ENCODE data around the gene SPCS2.

Gene SPCS2

DNA sequence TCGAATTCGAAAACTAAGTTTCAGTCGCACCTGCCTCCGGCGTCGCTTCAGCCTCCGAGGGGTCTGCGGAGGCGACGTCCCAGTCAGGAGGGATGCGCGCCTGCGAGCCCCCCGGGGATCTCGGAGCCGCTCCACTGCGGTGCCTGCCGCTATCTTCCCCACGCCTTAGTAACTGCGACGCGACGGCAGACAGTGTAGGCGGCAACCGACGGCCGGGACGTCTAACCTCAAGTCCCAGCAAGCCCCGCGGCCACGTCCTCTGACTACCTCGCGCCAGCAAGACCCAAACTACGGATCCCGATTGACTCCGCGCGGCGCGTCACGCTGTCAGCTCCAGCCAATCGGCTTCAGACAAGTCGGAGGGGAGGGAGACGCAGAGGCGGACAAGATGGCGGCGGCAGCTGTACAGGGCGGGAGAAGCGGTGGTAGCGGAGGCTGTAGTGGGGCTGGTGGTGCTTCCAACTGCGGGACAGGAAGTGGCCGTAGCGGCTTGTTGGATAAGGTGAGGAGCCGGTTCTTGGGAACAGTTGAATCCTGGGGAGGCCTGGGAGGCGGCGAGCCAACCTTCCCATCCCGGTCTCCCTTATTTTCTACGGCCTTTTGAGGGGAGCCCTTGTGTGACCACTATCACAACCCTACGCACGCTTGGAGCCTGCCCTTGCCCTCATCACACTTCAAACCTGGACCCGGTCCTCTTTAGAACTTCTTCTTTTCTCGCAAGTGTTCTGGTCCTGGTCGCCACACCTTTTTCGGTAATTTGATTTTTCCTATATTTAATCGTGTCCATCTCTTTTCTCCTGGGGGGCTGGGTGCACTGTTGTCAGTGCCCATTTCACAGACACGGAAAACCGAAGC is at the start of gene SPCS2, which contains the start of gene XRRA1:
Gene SPCS2, plus strand, starts transcription at position 369 of the 855 bp plus-strand sequence. Its CDS starts 20 bp downstream, at position 389.
Gene XRRA1, minus strand, starts transcription at position 194 of the 855 bp plus-strand sequence. CDS start 8,213 bp downstream, outside the sequence.
- peak; percentile 97 to 98 for DNase-seq

DNA sequence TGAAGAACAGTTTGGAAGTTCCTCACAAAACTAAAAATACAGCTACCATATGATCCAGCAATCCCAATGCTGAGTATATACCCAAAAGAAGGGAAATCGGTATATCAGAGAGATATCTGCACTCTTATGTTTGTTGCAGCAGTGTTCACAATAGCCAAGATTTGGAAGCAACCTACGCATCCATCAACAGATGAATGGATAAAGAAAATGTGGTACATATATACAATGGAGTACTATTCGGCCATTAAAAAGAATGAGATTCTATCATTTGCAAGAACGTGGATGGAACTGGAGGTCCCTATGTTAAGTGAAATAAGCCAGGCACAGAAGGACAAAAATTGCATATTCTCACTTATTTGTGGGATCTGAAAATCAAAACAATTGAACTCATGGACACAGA is 46.7 kb upstream of the SPCS2 start:
- DNase-seq: no peak

DNA sequence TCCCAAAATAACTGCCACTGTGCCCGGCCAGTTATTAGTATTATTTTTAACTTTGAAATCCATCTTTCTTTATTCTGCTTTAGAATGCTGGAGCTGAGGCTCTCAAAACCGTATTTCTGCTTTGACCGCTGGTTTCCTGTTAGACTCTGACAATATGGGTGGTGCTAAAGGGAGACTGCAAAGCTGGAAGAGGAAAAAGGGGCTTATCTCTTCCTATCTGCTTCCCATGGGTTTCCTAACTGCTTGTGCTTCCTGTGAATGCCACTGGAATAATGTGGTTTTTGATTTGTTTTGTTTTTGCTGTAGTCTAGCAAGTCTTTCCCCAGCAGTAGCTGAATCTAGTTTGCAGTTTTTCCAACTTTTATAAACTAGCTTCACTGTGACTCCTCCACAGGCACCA is 43.7 kb upstream of the SPCS2 start:
- DNase-seq: no peak

- DNase-seq: no peak
Measured at GRCh38 chr11:74909385-74909784, 39.7 kb upstream of the SPCS2 start.

DNA sequence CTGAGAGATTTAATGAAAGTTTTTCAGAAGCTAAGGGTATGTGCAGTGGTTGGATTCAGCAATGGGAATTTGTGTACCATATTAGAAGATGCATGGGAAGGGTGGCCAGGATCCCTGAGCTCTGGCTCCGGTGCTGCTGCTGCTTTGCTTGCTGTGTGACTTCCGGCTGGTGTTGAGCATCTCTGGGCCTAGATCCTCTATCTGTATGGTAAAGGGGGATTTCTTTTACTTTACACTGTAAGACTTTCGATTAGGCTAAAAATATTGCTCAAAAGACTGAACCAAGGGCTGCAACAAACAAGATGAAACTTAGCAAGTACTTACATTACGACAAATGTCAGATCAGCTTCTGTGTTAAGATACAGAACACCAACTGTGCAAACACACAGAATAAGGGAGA is 39.3 kb upstream of the SPCS2 start:
- DNase-seq: no peak

DNA sequence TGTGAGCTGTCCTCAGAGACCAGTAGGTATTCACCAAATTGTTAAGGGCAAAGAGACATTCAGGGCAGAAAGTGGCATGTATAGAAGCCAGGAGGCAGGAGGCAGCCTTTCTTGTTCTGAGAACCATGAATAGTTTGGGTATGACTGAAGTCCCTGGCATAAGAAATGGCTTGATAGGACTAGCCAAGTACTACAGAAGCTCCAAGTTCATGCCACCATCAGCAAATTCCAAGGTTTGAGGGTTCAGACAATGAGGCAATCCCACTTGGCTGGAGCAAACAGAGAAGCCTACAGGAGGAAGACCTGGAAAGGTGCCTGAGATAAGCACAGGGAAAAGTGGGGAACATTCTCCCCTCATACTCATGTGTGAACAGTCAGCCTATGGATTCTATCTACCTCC is 25.9 kb upstream of the SPCS2 start:
- no peak for DNase-seq

GRCh38 chr11:74925281-74925680 is 23.8 kb upstream of the SPCS2 start:
- no peak for DNase-seq

DNA sequence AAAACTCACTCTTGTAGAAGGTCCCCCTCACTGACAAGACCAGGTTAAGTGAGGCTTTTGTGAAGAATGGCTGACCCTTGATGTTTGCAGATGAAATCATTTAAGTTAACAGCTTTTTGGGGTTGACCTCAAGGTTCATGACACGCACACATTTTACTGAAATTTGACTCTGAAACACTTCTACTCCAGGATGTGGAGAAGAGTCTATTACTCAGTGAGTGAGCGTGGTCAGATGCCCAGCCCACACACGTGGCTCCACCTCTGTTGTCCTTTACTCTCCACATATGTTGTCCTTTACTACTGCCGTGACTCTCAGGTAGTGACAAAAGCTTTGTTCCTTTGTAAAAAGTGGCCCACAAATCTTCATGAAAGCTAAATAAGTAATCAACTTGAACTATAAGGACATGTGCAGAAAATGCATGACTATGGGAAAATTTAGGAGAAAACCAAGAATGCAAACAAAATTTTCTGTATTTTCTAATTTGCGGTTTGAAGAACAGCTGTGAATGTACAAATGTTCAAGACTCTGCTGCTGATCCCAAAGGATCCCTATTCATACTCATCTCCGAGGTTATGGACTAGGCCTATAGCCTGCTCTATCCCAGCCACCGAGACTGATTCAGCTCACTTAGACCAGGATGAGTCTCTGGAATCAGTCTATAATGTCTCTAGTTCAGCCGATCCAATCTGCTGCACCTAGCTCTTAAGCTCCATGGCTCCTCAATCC is 22.6 kb upstream of the SPCS2 start:
- no peak for DNase-seq

DNA sequence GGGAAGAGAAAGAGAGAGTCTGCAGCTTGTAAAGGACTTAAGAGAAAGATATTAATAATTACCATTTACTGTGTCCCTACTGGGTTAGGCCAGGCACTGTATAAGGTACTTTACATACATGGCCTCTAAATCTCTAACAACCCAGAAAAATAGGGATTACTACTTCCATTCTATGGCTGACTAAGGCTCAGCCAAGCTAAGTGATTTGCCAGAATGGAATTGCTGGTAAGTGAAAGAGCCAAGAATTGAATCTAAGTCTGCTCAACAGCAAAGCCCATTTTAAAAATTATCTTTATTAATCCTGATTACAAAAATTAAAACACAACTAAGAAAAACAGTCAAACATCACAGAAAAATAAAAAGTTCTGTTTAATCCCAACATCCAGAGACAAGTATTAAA is 21.6 kb upstream of the SPCS2 start:
- no peak for DNase-seq

- peak; percentile 56 to 68 for DNase-seq
Measured at GRCh38 chr11:74929431-74930363, 19.4 kb upstream of the SPCS2 start.

DNA sequence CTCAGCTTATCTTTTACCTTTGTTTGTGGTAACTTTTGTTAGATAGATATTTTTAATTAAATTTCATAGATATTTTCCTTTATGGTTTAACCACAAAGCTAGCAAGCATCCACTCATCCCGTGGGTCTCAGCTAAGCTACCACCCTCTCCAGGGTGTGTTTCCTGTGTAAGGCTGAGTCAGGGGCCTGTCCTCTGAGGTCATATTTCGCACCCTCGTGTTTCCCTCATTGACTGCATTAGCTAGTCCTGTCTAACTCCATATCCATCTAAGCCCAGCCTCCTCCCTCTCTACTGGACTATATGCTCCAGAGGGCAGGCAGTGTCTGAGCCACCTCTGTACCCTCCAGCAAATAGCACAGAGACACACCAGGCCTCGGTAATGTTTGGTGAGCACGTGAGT is 16.9 kb upstream of the SPCS2 start:
- DNase-seq: no peak

DNA sequence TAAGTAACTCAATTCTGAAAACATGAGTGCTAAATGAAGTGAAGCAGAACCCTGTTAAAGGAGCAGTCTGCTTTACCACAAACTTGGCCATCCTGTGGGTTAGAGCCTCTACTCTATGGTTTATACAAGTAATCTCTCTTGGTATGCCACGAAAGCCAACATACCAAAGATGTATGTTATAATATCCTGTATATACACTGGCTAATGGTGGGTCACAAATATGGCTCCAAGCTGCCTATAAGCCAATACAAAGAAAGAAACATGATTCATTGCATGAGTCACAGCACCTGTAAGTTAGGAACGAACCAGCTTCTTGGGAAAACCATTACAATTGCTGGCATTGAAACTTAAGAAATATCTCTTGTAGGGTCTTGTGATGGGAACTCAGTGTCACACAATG is 16.3 kb upstream of the SPCS2 start:
- no peak for DNase-seq

- DNase-seq: no peak
Measured at GRCh38 chr11:74933765-74934164, 15.3 kb upstream of the SPCS2 start.

DNA sequence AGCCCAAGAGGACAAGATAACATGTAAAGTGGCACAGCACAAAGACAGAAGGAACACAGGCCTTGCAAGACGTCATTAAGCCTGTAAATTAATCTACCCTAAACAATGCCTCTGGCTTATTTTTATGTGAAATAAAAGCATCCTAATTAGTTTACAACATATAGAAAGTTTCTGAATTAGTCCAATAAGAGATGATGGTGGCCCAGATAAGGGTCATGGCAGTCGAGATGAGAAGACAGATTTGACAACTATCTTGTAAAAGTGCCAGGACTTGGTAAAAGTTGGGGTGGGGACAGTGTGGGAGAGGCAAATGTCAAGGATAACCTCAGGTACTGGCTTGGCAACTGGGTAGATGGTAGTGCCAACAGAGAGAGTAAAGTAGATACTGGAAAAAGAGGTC is 13.8 kb upstream of the SPCS2 start:
- DNase-seq: no peak

GRCh38 chr11:74936087-74936486 is 13.0 kb upstream of the SPCS2 start:
- no peak for DNase-seq

GRCh38 chr11:74936976-74937375 is 12.1 kb upstream of the SPCS2 start:
- DNase-seq: no peak

- no peak for DNase-seq
Measured at GRCh38 chr11:74937696-74938475, 11.2 kb upstream of the SPCS2 start.

GRCh38 chr11:74941492-74941891 is 7.6 kb upstream of the SPCS2 start:
- DNase-seq: no peak

DNA sequence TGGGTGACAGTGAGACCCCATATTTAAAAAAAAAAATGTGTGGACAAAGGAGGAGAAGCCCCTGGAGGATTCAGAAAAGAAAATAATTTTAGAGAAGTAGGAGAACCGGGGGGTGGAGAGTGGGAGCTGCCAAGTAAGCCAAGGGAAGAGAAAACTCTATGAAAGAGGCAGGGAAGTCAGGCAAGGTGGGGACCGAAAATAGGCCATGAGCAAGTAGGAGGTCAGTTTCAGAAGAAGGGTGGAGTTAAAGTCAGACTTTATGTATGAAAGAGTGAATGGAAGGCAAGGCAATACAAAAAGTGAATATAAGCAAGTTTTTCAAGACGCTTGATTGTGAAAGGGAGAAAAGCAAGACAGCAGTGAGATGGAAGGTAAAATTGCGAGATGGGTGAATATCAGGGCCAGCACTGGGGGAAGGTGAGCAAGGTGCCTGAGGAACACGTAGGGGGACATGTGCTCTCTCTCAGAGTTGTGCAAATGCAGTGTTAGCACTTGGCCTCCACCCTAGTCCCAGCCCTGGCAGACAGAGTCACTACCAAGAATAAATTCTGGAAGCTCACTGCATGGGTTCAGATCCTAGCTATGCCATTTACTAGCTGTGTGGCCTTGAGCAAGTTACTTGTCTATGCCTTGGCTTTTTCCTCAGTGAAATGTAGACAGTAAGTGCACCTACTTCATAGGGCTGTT is 6.8 kb upstream of the SPCS2 start:
- no peak for DNase-seq

DNA sequence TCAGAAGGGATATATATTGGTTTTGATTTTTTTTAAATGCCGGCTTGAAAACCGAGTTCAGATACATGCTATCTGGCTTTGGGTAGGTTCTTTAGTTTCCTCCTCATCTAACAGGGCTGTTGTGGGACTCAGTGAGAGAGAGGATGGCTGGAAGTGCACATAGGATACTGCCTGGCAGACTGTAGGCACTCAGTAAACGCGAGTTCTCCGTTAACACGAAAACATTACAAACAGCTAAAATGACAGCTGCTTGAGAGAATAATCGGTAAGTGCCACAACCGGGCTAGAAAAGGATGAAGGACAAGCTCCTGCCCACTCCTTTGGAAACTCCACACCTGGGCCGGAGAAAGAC is 544 bp upstream of the SPCS2 start:
- no peak for DNase-seq

GRCh38 chr11:74949753-74950137 is 679 bp downstream of the SPCS2 start:
- DNase-seq: no peak

Data from hippocampal formation (tissue), 2 donors.